OCI-LY3 (cell line): Measurements from ENCODE around the gene GALNTL6.

ENCODE experiments used
- CTCF ChIP-seq: fragments of 200-600, 300-600 bp; sonication (generic); IDR thresholded peaks from 2 replicates; pipeline ENCODE4 v1.5.1; 2014; ENCODE audit warnings: antibody characterized with exemption, low read length, low read depth
- EZH2phosphoT487 ChIP-seq: fragments of 200-600 bp; shearing (Covaris generic); IDR thresholded peaks from 2 replicates; pipeline ENCODE4 v1.6.1; 2018; ENCODE audit warnings: antibody characterized with exemption, mixed run types, low read depth

GRCh38 chr4:172899861-172900260 lies 1086.7 kb downstream of the GALNTL6 start:
- TF ChIP-seq CTCF (no peak), EZH2phosphoT487 (no peak)
